ENCODE data around the gene PLXDC2.

PLXDC2 gene

DNA sequence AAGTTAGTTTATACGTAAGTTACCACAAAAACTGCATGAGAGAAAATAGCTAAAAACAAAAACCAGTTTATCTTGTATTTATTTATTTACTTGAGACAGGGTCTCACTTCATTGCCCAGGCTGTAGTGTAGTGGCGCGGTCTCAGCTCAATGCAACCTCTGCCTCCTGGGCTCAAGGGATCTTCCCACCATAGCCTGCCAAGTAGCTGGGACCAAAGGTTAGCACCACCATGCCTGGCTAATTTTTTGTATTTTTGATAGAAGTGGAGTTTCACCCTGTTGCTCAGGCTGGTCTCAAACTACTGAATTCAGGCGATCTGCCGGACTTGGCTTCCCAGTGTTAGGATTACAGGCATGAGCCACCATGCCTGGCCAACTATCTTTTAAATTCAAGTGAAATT, 277.4 kb downstream of the PLXDC2 start:
- H3K27me3 ChIP-seq (ENCODE audit: insufficient read depth, low read length): no peaks in the 10 kb centered on the region
- H3K27ac ChIP-seq (ENCODE audit: low read depth, low read length): no peak overlapping the region
- no peaks in the 10 kb centered on the region for H3K36me3 ChIP-seq (ENCODE audit: insufficient read depth, low read length)
- 92% methylated on average over 4 of the region's 5 CpGs for WGBS
- H3K9ac ChIP-seq (ENCODE audit: low read depth, low read length): no peak overlapping the region
- H3K4me3 ChIP-seq (ENCODE audit: low read length): no peak overlapping the region
- 0 out of 2 replicates have a peak, but pooled peaks cover 2% of the 10 kb centered on the region for H3K9me3 ChIP-seq (ENCODE audit: insufficient read depth, low read depth, low read length)
- H3K4me1 ChIP-seq (ENCODE audit: insufficient read depth, low read length): 0 out of 2 replicates have a peak, but pooled peaks cover 5% of the 10 kb centered on the region

DNA sequence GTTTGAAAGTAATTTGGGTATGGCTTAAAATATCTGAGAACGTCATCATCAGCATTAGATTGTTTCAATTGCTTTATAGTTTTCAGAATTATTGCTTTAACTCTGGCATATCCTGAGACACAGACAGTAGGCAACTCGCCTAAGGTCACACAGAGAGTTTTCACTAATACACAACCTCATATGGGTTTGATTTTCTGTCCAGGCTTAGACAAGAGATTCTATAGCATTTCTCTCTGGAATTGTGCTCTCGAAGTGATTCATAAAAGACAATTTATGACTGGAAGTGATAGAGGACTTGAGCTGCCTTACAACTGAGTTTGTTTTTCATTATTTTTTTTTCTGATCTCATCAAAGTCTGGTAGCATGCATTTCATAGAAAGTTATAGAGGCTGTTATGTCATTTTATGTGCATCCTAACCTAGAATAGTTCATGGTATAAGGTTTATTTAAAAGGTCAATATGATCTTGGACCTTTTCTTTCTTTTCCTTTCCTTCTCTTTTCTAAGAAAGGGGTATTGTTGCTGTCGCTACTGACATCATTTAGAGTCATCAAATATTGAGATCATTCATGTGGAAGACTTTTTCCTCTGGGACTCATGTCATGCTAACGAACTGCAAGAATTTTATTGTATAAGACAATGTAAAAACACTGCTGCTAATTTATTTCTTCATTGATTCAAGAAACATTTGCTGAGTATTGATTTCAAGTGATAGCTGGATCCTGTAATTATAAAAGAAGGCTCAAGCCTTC, 278.2 kb downstream of the PLXDC2 start:
- 0 out of 2 replicates have a peak, but pooled peaks cover 5% of the 10 kb centered on the region for H3K4me1 ChIP-seq (ENCODE audit: insufficient read depth, low read length)
- H3K27ac ChIP-seq (ENCODE audit: low read depth, low read length): no peak overlapping the region
- no peaks in the 10 kb centered on the region for H3K27me3 ChIP-seq (ENCODE audit: insufficient read depth, low read length)
- H3K4me3 ChIP-seq (ENCODE audit: low read length): no peak overlapping the region
- H3K9me3 ChIP-seq (ENCODE audit: insufficient read depth, low read depth, low read length): 0 out of 2 replicates have a peak, but pooled peaks cover 2% of the 10 kb centered on the region
- WGBS: 96% methylated on average over 3 of the region's 5 CpGs
- no peaks in the 10 kb centered on the region for H3K36me3 ChIP-seq (ENCODE audit: insufficient read depth, low read length)
- H3K9ac ChIP-seq (ENCODE audit: low read depth, low read length): no peak overlapping the region

DNA sequence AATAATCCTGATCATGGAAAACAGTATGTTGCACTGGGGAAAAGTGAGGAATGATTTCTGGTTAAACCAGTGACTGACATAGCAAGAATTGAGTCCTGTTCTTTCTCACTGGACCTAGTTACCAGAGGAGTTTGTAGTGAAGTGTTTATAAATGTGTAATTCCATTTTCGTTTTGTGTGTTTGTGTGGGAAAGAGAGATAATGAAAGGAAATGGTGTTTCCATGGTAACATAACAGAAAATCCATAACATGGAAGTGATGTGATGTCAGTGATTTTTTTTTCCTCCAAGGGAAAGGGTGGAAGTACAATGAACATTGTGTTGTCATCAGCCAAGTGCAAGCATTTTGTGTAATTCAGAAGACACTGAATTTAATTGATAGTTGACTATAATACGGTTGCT, 283.9 kb downstream of the PLXDC2 start:
- WGBS: 100% methylated on average over 2 of the region's 2 CpGs
- Histone ChIP-seq H3K9ac (ENCODE audit: low read depth, low read length) (no peak overlapping the region), H3K27ac (ENCODE audit: low read depth, low read length) (no peak overlapping the region), H3K36me3 (ENCODE audit: insufficient read depth, low read length) (no peaks in the 10 kb centered on the region), H3K9me3 (ENCODE audit: insufficient read depth, low read depth, low read length) (no peaks in the 10 kb centered on the region), H3K27me3 (ENCODE audit: insufficient read depth, low read length) (no peaks in the 10 kb centered on the region), H3K4me3 (ENCODE audit: low read length) (no peak overlapping the region), H3K4me1 (ENCODE audit: insufficient read depth, low read length) (0 out of 2 replicates have a peak, but pooled peaks cover 5% of the 10 kb centered on the region)

DNA sequence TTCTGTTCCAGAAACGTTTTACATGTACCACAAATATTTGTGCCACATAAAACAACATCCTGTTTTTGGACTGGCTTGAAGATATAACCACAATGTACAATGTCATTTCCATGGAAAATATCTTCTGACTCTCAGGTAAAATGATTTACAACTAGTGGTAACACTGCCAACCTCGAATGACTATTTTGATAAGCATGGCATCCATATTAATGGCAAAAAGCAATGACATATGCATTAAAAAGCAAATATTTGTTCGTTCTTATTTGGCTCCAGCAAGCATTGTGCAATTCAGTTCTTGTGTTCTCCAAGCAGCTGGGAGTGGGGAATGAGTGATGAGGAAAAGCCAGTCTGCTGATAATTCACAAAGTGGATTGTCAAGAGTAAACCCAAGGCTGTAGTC, 289.0 kb downstream of the PLXDC2 start:
- WGBS: 96% methylated on average over 3 of the region's 3 CpGs
- no peaks in the 10 kb centered on the region for H3K36me3 ChIP-seq (ENCODE audit: insufficient read depth, low read length)
- H3K9ac ChIP-seq (ENCODE audit: low read depth, low read length): no peak overlapping the region
- H3K9me3 ChIP-seq (ENCODE audit: insufficient read depth, low read depth, low read length): no peaks in the 10 kb centered on the region
- no peaks in the 10 kb centered on the region for H3K4me1 ChIP-seq (ENCODE audit: insufficient read depth, low read length)
- H3K27ac ChIP-seq (ENCODE audit: low read depth, low read length): no peak overlapping the region
- H3K4me3 ChIP-seq (ENCODE audit: low read length): no peak overlapping the region
- no peaks in the 10 kb centered on the region for H3K27me3 ChIP-seq (ENCODE audit: insufficient read depth, low read length)

DNA sequence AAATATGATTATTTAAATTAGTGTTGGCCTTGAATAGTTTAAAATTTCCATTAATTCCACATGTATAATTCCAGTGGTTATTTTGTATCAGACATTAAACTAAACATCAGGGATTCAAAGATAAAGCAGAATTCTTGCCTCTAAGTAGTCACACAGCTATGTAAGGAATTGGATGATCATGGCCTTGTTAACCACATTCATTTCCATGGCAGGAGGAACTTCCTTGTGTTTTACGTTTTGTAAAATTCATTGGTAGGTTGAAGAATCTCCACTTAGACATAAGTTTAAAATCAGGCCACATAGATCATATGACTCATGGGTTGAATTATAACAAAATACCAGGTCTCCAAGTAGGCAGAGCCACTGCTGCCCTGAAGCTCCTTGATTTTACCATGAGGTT, 289.7 kb downstream of the PLXDC2 start:
- no peak overlapping the region for H3K4me3 ChIP-seq (ENCODE audit: low read length)
- H3K36me3 ChIP-seq (ENCODE audit: insufficient read depth, low read length): no peaks in the 10 kb centered on the region
- H3K27ac ChIP-seq (ENCODE audit: low read depth, low read length): no peak overlapping the region
- H3K4me1 ChIP-seq (ENCODE audit: insufficient read depth, low read length): no peaks in the 10 kb centered on the region
- H3K27me3 ChIP-seq (ENCODE audit: insufficient read depth, low read length): no peaks in the 10 kb centered on the region
- H3K9me3 ChIP-seq (ENCODE audit: insufficient read depth, low read depth, low read length): no peaks in the 10 kb centered on the region
- H3K9ac ChIP-seq (ENCODE audit: low read depth, low read length): no peak overlapping the region
- WGBS: no CpG with 5 or more reads among the region's 1 CpG

DNA sequence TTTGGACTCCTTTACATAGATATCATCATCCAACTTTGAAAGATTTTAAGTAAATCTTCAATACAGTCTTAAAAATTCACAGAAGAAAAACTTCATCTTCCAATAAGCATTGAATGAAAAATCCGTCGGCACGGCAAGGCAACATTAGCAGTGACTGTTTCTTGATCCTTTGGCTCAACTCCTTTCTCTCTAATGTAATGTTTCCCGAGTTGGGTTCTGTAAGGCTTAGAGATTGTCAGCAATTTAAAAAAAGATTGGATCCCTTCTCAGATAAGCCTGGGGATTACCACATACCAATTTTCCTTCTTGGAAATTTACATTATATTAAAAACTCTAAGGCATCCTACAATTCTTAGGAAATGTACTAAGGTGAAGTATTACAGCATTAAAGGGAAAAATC, 291.8 kb downstream of the PLXDC2 start:
- Histone ChIP-seq H3K9ac (ENCODE audit: low read depth, low read length) (no peak overlapping the region), H3K4me1 (ENCODE audit: insufficient read depth, low read length) (no peaks in the 10 kb centered on the region), H3K27ac (ENCODE audit: low read depth, low read length) (no peak overlapping the region), H3K27me3 (ENCODE audit: insufficient read depth, low read length) (no peaks in the 10 kb centered on the region), H3K9me3 (ENCODE audit: insufficient read depth, low read depth, low read length) (no peaks in the 10 kb centered on the region), H3K36me3 (ENCODE audit: insufficient read depth, low read length) (no peaks in the 10 kb centered on the region), H3K4me3 (ENCODE audit: low read length) (no peak overlapping the region)
- WGBS: 90% methylated on average over 4 of the region's 4 CpGs

DNA sequence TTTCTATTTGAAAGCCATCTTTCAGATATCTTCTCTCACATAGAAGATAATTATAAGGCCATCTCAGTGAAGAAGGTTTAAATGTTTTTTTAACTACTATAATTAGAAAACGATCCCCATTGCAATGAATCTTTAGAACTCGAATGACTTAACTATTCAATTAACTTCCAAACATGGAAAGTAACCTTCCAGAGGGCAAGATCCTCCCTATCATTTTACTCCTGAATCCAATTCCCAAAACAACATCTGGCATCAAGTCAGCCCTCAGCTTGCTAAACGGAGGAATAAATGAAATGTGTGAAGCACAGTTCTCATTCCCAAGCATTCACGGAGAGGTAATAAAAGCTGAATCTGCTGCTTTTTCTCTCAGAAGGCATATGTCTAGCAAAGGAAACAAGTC, 293.4 kb downstream of the PLXDC2 start:
- WGBS: 90% methylated on average over 4 of the region's 4 CpGs
- Histone ChIP-seq H3K27me3 (ENCODE audit: insufficient read depth, low read length) (no peaks in the 10 kb centered on the region), H3K4me1 (ENCODE audit: insufficient read depth, low read length) (no peaks in the 10 kb centered on the region; the same call in none of the 2 replicates), H3K4me3 (ENCODE audit: low read length) (no peak overlapping the region), H3K9me3 (ENCODE audit: insufficient read depth, low read depth, low read length) (no peaks in the 10 kb centered on the region), H3K9ac (ENCODE audit: low read depth, low read length) (no peak overlapping the region), H3K36me3 (ENCODE audit: insufficient read depth, low read length) (no peaks in the 10 kb centered on the region), H3K27ac (ENCODE audit: low read depth, low read length) (no peak overlapping the region)

DNA sequence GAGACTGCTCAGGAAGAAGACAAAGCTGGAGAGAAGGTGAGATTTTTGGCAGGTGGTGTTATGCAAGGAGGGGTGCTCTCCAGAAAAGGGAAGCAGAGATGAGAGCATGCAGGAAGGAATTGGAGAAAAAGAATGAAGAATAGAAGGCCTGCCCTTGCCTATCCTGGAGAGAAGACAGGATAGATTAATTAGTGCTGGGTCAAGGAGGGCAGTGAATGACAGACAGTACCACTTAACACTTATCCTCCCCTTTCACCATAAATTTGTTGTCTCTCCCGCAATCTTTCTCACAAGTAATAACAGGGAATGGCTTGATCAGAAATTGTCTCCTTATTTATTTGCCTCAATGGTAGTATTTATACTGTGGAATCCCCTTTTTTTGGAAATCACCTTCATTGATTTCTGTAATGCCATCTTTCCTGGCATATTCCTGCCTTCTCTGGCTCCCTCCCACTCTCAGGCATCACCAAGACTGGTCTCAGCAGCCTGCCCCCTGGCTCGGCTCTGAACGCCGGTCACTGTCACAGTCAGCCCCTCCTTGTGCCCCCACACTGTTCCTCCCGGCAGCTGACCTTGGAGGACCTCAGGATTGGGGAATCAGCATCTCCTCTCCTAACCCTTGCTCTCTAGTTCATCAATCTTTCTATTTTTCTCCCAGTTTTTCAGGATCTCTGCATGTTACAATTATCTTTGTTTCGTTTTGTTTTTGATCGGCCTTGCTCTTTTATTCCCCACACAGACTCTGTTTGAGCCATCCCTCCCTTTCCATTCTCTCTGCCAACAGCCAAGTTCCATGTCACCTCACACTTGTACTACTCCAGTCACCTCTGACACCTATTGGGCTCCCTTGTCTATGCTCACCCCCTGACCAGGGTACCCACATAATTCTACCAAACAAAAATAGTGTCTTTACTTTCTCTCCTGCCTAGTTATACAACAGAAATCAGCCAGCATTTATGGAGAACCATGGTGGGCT, 294.2 kb downstream of the PLXDC2 start:
- Histone ChIP-seq H3K9ac (ENCODE audit: low read depth, low read length) (no peak overlapping the region), H3K4me3 (ENCODE audit: low read length) (no peak overlapping the region), H3K27me3 (ENCODE audit: insufficient read depth, low read length) (no peaks in the 10 kb centered on the region), H3K36me3 (ENCODE audit: insufficient read depth, low read length) (no peaks in the 10 kb centered on the region), H3K9me3 (ENCODE audit: insufficient read depth, low read depth, low read length) (no peaks in the 10 kb centered on the region), H3K4me1 (ENCODE audit: insufficient read depth, low read length) (peaks cover 4% of the 10 kb centered on the region), H3K27ac (ENCODE audit: low read depth, low read length) (no peak overlapping the region)
- 87% methylated on average over 7 of the region's 7 CpGs for WGBS

DNA sequence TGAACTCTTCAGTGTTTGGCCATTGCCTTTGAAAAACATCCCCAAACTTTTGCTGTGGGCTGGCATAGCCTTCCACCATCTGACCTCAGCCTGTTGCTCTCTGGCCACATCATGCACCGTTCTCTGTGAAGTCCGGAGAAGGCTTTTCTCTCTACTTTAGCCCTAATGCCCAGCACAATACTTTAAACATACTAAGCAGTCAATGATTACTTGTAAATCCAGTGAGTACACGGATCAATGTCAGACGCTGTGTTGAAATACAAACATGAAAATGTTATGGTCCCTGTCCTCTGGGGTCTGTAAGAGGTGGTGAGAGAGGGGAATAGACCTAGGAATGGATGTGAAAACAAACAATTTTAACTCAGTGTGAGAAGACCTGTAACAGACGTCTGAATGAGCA, 297.9 kb downstream of the PLXDC2 start:
- Histone ChIP-seq H3K9ac (ENCODE audit: low read depth, low read length) (no peak overlapping the region), H3K9me3 (ENCODE audit: insufficient read depth, low read depth, low read length) (no peaks in the 10 kb centered on the region), H3K4me1 (ENCODE audit: insufficient read depth, low read length) (peaks cover 41% of the 10 kb centered on the region), H3K36me3 (ENCODE audit: insufficient read depth, low read length) (no peaks in the 10 kb centered on the region), H3K27me3 (ENCODE audit: insufficient read depth, low read length) (no peaks in the 10 kb centered on the region), H3K4me3 (ENCODE audit: low read length) (no peak overlapping the region), H3K27ac (ENCODE audit: low read depth, low read length) (no peak overlapping the region)
- 84% methylated on average over 5 of the region's 5 CpGs for WGBS

DNA sequence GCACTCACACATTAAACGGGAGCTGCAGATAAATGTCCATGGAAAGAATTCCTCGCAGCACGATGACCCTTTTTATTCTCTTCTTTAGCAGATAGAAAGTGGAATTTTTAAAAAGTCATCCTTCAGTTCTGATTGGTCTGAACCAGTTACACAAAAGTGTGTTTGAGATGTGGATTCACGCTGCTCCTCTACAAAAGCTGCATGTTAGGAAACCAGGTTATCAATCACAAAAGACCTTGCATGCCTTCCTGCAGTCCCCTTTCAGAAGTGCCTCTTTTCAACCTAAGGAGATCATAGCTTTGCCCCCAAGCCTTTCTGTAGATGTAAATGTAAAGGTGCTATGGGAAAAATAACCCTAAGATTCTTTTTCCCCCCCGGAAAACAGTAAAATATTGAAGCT, 299.7 kb downstream of the PLXDC2 start:
- no peaks in the 10 kb centered on the region for H3K27me3 ChIP-seq (ENCODE audit: insufficient read depth, low read length)
- 40% methylated on average over 5 of the region's 5 CpGs for WGBS
- peaks cover 41% of the 10 kb centered on the region for H3K4me1 ChIP-seq (ENCODE audit: insufficient read depth, low read length)
- H3K9me3 ChIP-seq (ENCODE audit: insufficient read depth, low read depth, low read length): no peaks in the 10 kb centered on the region
- H3K9ac ChIP-seq (ENCODE audit: low read depth, low read length): no peak overlapping the region
- H3K4me3 ChIP-seq (ENCODE audit: low read length): no peak overlapping the region
- no peaks in the 10 kb centered on the region for H3K36me3 ChIP-seq (ENCODE audit: insufficient read depth, low read length)
- peak overlapping the region; percentile 75; the same call in 1 of the 2 replicates for H3K27ac ChIP-seq (ENCODE audit: low read depth, low read length)

DNA sequence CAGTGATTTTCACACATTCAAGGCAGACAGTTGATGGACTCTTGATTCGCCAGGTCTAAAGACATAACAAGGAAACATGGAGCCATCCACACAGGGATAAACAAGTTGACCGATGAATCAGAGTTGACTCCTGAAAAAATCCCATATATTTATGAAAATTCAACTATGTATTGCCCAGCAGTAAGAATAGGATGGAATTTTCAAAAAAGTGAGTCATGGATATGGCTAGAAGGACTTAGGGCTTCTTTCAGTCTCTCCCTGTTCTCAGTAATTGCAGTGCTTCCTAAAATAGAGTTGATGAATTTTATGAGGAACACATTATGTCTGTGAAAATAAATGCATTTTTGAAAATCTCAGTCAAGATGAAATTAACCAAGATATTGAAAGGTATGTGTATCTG, 301.2 kb downstream of the PLXDC2 start:
- WGBS: 100% methylated on average over 2 of the region's 2 CpGs

More for the DNA sequence above, 301.2 kb downstream of the PLXDC2 start:
- Histone ChIP-seq H3K27me3 (ENCODE audit: insufficient read depth, low read length) (no peaks in the 10 kb centered on the region), H3K36me3 (ENCODE audit: insufficient read depth, low read length) (no peaks in the 10 kb centered on the region), H3K9me3 (ENCODE audit: insufficient read depth, low read depth, low read length) (no peaks in the 10 kb centered on the region), H3K4me1 (ENCODE audit: insufficient read depth, low read length) (peaks cover 41% of the 10 kb centered on the region), H3K9ac (ENCODE audit: low read depth, low read length) (no peak overlapping the region), H3K27ac (ENCODE audit: low read depth, low read length) (peak overlapping the region; percentile 72; the same call in 1 of the 2 replicates), H3K4me3 (ENCODE audit: low read length) (no peak overlapping the region)
